Stimulated activated CD4-positive, alpha-beta T cell treated with anti-CD3 and anti-CD28 coated beads, Interleukin-1b, Interleukin-23, amount 100 ng/mL, for 24 hours (primary cell): ENCODE results near the gene MGLL.

Source experiments
- DNase-seq, 4 experiments: peaks; one replicate each; pipeline ENCODE4 v3.0.0-alpha.2; 2020; ENCODE audit warnings: low read depth in 4 of 4, low spot score in 1 of 4

Gene MGLL

GRCh38 chr3:127678315-127678599, 144.1 kb downstream of the MGLL start:
- DNase-seq, result no peak

- no peak for DNase-seq
Measured at GRCh38 chr3:127677541-127678314, 144.6 kb downstream of the MGLL start.

- DNase-seq, result no peak
Measured at GRCh38 chr3:127676921-127677351, 145.4 kb downstream of the MGLL start.

- DNase-seq, result no peak
Measured at GRCh38 chr3:127676456-127676855, 145.9 kb downstream of the MGLL start.

GRCh38 chr3:127675651-127676391, 146.5 kb downstream of the MGLL start:
- no peak for DNase-seq

GRCh38 chr3:127674790-127675189, 147.5 kb downstream of the MGLL start:
- no peak for DNase-seq

- no peak for DNase-seq
Measured at GRCh38 chr3:127674101-127674721, 148.1 kb downstream of the MGLL start.

GRCh38 chr3:127673191-127674100, 148.9 kb downstream of the MGLL start:
- peak in 2 of 4 experiments; percentile 31 to 33 for DNase-seq

GRCh38 chr3:127672429-127673190, 149.7 kb downstream of the MGLL start, which contains the start of gene ABTB1:
TSS of gene ABTB1 (plus strand) at chr3:127672952. CDS start at chr3:127673026, 74 bp downstream.
- peak; percentile 59 to 83 (median 77) for DNase-seq

- DNase-seq, result peak in 2 of 4 experiments; percentile 7 to 14
Measured at GRCh38 chr3:127671523-127672428, 150.5 kb downstream of the MGLL start.

- DNase-seq, result no peak
Measured at GRCh38 chr3:127670761-127671522, 151.4 kb downstream of the MGLL start.

- no peak for DNase-seq
Measured at GRCh38 chr3:127670229-127670559, 152.1 kb downstream of the MGLL start.

- no peak for DNase-seq
Measured at GRCh38 chr3:127669541-127670228, 152.6 kb downstream of the MGLL start.

- no peak for DNase-seq
Measured at GRCh38 chr3:127668906-127669305, 153.4 kb downstream of the MGLL start.

- DNase-seq, result no peak
Measured at GRCh38 chr3:127667119-127667681, 155.1 kb downstream of the MGLL start.

GRCh38 chr3:127666676-127667075, 155.6 kb downstream of the MGLL start:
- DNase-seq, result no peak

GRCh38 chr3:127665586-127665985, 156.7 kb downstream of the MGLL start:
- no peak for DNase-seq

- no peak for DNase-seq
Measured at GRCh38 chr3:127665165-127665564, 157.2 kb downstream of the MGLL start.
